GM12878 (cell line): ENCODE measurements around the gene STX8. TPM values are rescaled to one million over a fixed set of nuclear protein-coding genes. Genes with fewer than 3 reads are reported as not detected.

ENCODE experiments used
- ATAC-seq: fragments of 200-7000 bp; cut with Tn5 transposase; 3 replicates; pipeline ENCODE4 v1.9.1; 2020; ENCODE audit warnings: mild to moderate bottlenecking, moderate library complexity
- BruUV-seq: library from RNA; stranded (reverse); fragments of 400-500 nt; replicated peaks from 2 replicates; lab custom pipeline; 2021; lab: Mats Ljungman, UMichigan
- CTCF ChIA-PET: fragments of 300-600 bp; sonication (Branson Sonifier 250); formaldehyde crosslinking; extraction: SDS; loops from one replicate; lab custom pipeline; 2021; ENCODE audit warnings: inconsistent platforms; lab: Yijun Ruan, JAX
- POLR2A ChIA-PET: fragments of 350-600 bp; formaldehyde crosslinking; extraction: SDS; loops from one replicate; lab custom pipeline; 2021; ENCODE audit warnings: inconsistent platforms; lab: Charles Lee
- RAD21 ChIA-PET: fragments of 300-600 bp; sonication (Branson Sonifier 250); formaldehyde crosslinking; loops from one replicate; lab custom pipeline; 2023; ENCODE audit warnings: antibody characterized with exemption; ENCODE audit not compliant: unreplicated experiment; lab: Charles Lee
- SMC1A ChIA-PET: fragments of 300-600 bp; sonication (Branson Sonifier 250); formaldehyde crosslinking; loops from one replicate; lab custom pipeline; 2023; ENCODE audit not compliant: unreplicated experiment, uncharacterized antibody; lab: Charles Lee
- DNase-seq: peaks from one replicate; pipeline ENCODE4 v3.0.0-alpha.2; 2011; ENCODE audit warnings: low read depth, low spot score
- FAIRE-seq: peaks from 3 replicates; lab custom pipeline; 2011; peaks lifted over from hg19 to GRCh38; lab: Jason Lieb, UNC
- H2AFZ ChIP-seq: 2 replicates; pipeline ENCODE4 v1.6.0; 2011; ENCODE audit warnings: low read depth, low read length, control low read depth; ENCODE audit not compliant: control insufficient read depth
- H3K27ac ChIP-seq: 2 replicates; pipeline ENCODE4 v1.5.1; 2011; ENCODE audit warnings: control low read depth; ENCODE audit not compliant: control insufficient read depth, insufficient read depth
- H3K27me3 ChIP-seq, 2 experiments: replicated peaks in 1 of 2; 2 replicates each; pipeline versions ENCODE4 v1.6.0 to v1.6.1; 2011; ENCODE audit warnings: low read length in 1 of 2; ENCODE audit not compliant: control insufficient read depth in 2 of 2, insufficient read depth in 2 of 2
- H3K36me3 ChIP-seq, 2 experiments: 2 replicates each; pipeline ENCODE4 v1.5.1; 2011; ENCODE audit warnings: low read length in 1 of 2; ENCODE audit not compliant: control insufficient read depth in 2 of 2, insufficient read depth in 2 of 2
- H3K4me1 ChIP-seq: 2 replicates; pipeline ENCODE4 v1.6.1; 2011; ENCODE audit warnings: mild to moderate bottlenecking, low read length, moderate library complexity, mixed read lengths; ENCODE audit not compliant: control insufficient read depth, insufficient read depth
- H3K4me2 ChIP-seq: 2 replicates; pipeline ENCODE4 v1.6.0; 2011; ENCODE audit warnings: control low read depth; ENCODE audit not compliant: control insufficient read depth, insufficient read depth
- H3K4me3 ChIP-seq: fragments of 200-600 bp; sonication (generic); 2 replicates; pipeline ENCODE4 v1.5.1; 2016
- H3K79me2 ChIP-seq: 2 replicates; pipeline ENCODE4 v1.6.0; 2011; ENCODE audit warnings: low read length; ENCODE audit not compliant: control insufficient read depth, insufficient read depth
- H3K9ac ChIP-seq: 2 replicates; pipeline ENCODE4 v1.8.0; 2011; ENCODE audit warnings: low read length, control low read depth, mixed read lengths; ENCODE audit not compliant: control insufficient read depth, insufficient read depth
- H3K9me3 ChIP-seq: replicated peaks from 3 replicates; pipeline ENCODE4 v1.5.1; 2011; ENCODE audit warnings: mild to moderate bottlenecking, low read length; ENCODE audit not compliant: control insufficient read depth, insufficient read depth
- H4K20me1 ChIP-seq: 2 replicates; pipeline ENCODE4 v1.6.0; 2011; ENCODE audit not compliant: control insufficient read depth, insufficient read depth
- BCL3 ChIP-seq: IDR thresholded peaks from 2 replicates; pipeline ENCODE4 v1.6.1; 2011; ENCODE audit warnings: borderline replicate concordance, low read depth, mild to moderate bottlenecking, moderate library complexity, low read length; ENCODE audit not compliant: insufficient read depth, poor library complexity, severe bottlenecking
- CBX3 ChIP-seq: fragments of 200-600 bp; sonication (generic); IDR thresholded peaks from 2 replicates; pipeline ENCODE4 v1.6.1; 2016; ENCODE audit warnings: low read depth, borderline replicate concordance
- CHD4 ChIP-seq: fragments of 200-600 bp; sonication (generic); IDR thresholded peaks from 2 replicates; pipeline ENCODE4 v1.6.1; 2016; ENCODE audit warnings: mild to moderate bottlenecking
- FOXM1 ChIP-seq: IDR thresholded peaks from 2 replicates; pipeline ENCODE4 v1.6.1; 2012; ENCODE audit warnings: low read depth, mild to moderate bottlenecking, inconsistent platforms, low read length, moderate library complexity
- IKZF2 ChIP-seq, 2 experiments: fragments of 450-650 bp; IDR thresholded peaks; 2 replicates each; pipeline ENCODE4 v1.6.1; 2017; ENCODE audit warnings: mild to moderate bottlenecking in 2 of 2, moderate library complexity in 2 of 2
- MXI1 ChIP-seq: fragments of 150-350 bp; IDR thresholded peaks from 2 replicates; pipeline ENCODE4 v1.6.1; 2011; ENCODE audit warnings: low read depth, mild to moderate bottlenecking, inconsistent platforms, low read length, improper control_type of control experiment
- MYC ChIP-seq: IDR thresholded peaks from 2 replicates; pipeline ENCODE4 v1.6.1; 2011; ENCODE audit warnings: mild to moderate bottlenecking, low read length, moderate library complexity, inconsistent platforms; ENCODE audit not compliant: insufficient read depth, insufficient replicate concordance, insufficient read length, severe bottlenecking
- RB1 ChIP-seq: fragments of 450-650 bp; formaldehyde crosslinking; IDR thresholded peaks from 2 replicates; pipeline ENCODE4 v1.6.1; 2017; ENCODE audit warnings: mild to moderate bottlenecking, borderline replicate concordance
- SMARCA5 ChIP-seq: fragments of 450-650 bp; IDR thresholded peaks from 2 replicates; pipeline ENCODE4 v1.6.1; 2017; ENCODE audit warnings: mild to moderate bottlenecking
- SMC3 ChIP-seq: IDR thresholded peaks from 2 replicates; pipeline ENCODE4 v1.6.1; 2011; ENCODE audit warnings: low read length, improper control_type of control experiment, borderline replicate concordance
- TAF1 ChIP-seq: IDR thresholded peaks from 2 replicates; pipeline ENCODE4 v1.6.1; 2011; ENCODE audit warnings: mild to moderate bottlenecking, low read depth, low read length, borderline replicate concordance
- ZNF217 ChIP-seq: fragments of 450-650 bp; IDR thresholded peaks from 2 replicates; pipeline ENCODE4 v1.6.1; 2017; ENCODE audit warnings: antibody characterized with exemption, mild to moderate bottlenecking
- ZNF384 ChIP-seq: IDR thresholded peaks from 2 replicates; pipeline ENCODE4 v1.6.1; 2012; ENCODE audit warnings: low read depth, mild to moderate bottlenecking, low read length, improper control_type of control experiment, borderline replicate concordance
- WGBS: methylation state at CpG from one replicate; pipeline ENCODE4 v1.1.6; 2016; ENCODE audit warnings: low lambda C conversion rate; ENCODE audit not compliant: insufficient replicate concordance, insufficient coverage; ENCODE audit errors: missing lambda C conversion rate; 5-methylcytosine and 5-hydroxymethylcytosine counted together
- in situ Hi-C: fragments of 300-500 bp; cut with MboI; formaldehyde crosslinking; loops from 9 replicates; pipeline ENCODE4 v1.14.3; 2018; ENCODE audit warnings: mixed read lengths
- intact Hi-C: fragments of 100-400 bp; cut with micrococcal nuclease; formaldehyde crosslinking; loops from one replicate; pipeline ENCODE4 v1.14.2; 2022; ENCODE audit not compliant: unreplicated experiment
- polyA plus RNA-seq, 11 experiments: library from polyadenylated mRNA; depleted of rRNA in 4 of 11; unstranded in 6 of 11; stranded (reverse) in 5 of 11; fragments of >200 nt; fragmentation: Nextera tagmentation in 4 of 11; fragmentation: Illumina TruSeq in 1 of 11; extraction: Ambion mirVana in 4 of 11; extraction: Trizol in 1 of 11; gene quantifications; 1 replicate in 1 of 11; 2 replicates in 10 of 11; pipeline versions ENCODE4 v1.2.1 to v1.2.3, GENCODE V29; 2011 to 2016; ENCODE audit warnings: inconsistent platforms in 2 of 11, missing spikeins in 2 of 11, low read depth in 1 of 11
- total RNA-seq, 4 experiments: library from RNA; depleted of rRNA in 3 of 4; stranded (reverse); fragments of >200 nt in 3 of 4; fragmentation: Illumina TruSeq in 1 of 4; extraction: Trizol in 1 of 4; gene quantifications; 2 replicates each; pipeline versions ENCODE4 v1.2.1 to v1.2.3, GENCODE V29; 2013 to 2021
- TF ChIP-seq, protein P1 (sequence below): fragments of 450-650 bp; formaldehyde crosslinking; IDR thresholded peaks from 2 replicates; pipeline ENCODE4 v1.4.0; 2022; ENCODE audit warnings: mild to moderate bottlenecking, moderate library complexity
- TF ChIP-seq, protein P2 (sequence below): IDR thresholded peaks from 2 replicates; pipeline ENCODE4 v1.6.1; 2012; ENCODE audit warnings: low read length, inconsistent platforms

STX8 gene
- total and polyA plus RNA-seq, 10 of the 15 experiments (the other 5 are each of a cell fraction or from before 2014, with no cell fraction given) = 47.9 to 151 (median 72.9) TPM

DNA sequence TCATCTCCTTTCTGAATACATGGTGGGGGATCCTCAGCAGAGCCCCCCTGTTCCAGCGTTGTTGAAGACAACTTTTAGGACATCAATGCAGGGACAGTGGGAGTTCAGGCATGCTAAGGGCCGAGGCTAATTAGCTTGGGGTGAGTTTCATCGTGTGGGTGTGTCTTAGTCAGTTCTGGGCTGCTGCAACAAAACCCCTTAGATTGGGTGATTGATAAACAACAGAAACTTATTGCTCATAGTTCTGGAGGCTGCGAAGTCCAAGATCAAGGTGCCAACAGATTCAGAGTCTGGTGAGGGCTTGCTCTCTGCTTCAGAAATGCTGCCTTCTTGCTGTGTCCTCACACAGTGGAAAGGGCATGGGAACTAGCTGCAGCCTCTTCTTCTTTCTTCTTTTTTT, 340.3 kb downstream of the STX8 start (continued):
- TF ChIP-seq, protein P1, sequence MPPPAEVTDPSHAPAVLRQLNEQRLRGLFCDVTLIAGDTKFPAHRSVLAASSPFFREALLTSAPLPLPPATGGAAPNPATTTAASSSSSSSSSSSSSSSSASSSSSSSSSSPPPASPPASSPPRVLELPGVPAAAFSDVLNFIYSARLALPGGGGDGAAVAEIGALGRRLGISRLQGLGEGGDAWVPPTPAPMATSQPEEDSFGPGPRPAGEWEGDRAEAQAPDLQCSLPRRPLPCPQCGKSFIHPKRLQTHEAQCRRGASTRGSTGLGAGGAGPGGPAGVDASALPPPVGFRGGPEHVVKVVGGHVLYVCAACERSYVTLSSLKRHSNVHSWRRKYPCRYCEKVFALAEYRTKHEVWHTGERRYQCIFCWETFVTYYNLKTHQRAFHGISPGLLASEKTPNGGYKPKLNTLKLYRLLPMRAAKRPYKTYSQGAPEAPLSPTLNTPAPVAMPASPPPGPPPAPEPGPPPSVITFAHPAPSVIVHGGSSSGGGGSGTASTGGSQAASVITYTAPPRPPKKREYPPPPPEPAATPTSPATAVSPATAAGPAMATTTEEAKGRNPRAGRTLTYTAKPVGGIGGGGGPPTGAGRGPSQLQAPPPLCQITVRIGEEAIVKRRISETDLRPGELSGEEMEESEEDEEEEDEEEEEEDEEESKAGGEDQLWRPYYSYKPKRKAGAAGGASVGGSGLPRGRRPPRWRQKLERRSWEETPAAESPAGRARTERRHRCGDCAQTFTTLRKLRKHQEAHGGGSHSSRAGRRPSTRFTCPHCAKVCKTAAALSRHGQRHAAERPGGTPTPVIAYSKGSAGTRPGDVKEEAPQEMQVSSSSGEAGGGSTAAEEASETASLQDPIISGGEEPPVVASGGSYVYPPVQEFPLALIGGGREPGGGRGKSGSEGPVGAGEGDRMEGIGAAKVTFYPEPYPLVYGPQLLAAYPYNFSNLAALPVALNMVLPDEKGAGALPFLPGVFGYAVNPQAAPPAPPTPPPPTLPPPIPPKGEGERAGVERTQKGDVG (CRISPR knock-in tag) = no peak
- TF ChIP-seq ZNF384 = no peak

DNA sequence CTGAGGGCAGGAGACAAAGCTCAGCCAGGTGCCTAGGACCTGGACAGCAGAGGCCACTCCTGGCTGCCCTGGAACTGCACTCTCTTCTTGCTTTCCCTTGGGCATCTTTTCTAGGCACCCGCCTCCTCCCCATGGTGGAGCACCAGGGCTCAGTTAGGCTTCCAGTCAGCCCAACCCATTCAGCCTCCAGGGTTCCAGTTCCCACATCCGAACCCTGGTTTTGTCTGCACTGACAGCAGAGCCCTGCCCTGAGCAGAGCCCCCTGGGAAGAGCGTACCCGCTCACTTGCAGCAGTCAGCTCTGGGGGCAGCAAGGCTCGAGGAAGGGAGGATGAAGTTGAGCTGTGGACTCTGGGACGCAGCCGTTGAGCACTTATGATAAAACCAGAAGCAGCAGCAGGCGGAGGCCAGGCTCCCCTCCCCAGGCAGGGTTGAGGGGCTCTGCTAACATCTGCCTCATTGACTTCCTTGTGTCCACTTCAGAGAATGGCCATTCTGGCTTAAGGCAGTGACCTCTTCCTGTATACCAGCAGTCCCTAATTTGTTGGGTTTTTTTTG, 341.2 kb downstream of the STX8 start:
- ChIA-PET RAD21 (no interaction called here), CTCF (no interaction called here), POLR2A (no interaction called here), SMC1A (no interaction called here)
- DNase-seq = no peak
- Histone ChIP-seq H3K79me2 (no peaks in the 10 kb centered on the region), H2AFZ (no peak overlapping the region), H3K9ac (no peak overlapping the region), H3K9me3 (no peaks in the 10 kb centered on the region), H3K36me3 (no peaks in the 10 kb centered on the region), H3K4me3 (no peak overlapping the region), H3K4me1 (peaks cover 4% of the 10 kb centered on the region; the same call in 1 of the 2 replicates), H3K27ac (no peak overlapping the region), H4K20me1 (0 out of 2 replicates have a peak, but pooled peaks cover 2% of the 10 kb centered on the region), H3K27me3 (peaks cover 0 to 6% of the 10 kb centered on the region in 2 experiments; a peak in 1 of 4 replicates), H3K4me2 (no peak overlapping the region)
- FAIRE-seq = no peak
- TF ChIP-seq MYC = no peak
- TF ChIP-seq, protein P2, sequence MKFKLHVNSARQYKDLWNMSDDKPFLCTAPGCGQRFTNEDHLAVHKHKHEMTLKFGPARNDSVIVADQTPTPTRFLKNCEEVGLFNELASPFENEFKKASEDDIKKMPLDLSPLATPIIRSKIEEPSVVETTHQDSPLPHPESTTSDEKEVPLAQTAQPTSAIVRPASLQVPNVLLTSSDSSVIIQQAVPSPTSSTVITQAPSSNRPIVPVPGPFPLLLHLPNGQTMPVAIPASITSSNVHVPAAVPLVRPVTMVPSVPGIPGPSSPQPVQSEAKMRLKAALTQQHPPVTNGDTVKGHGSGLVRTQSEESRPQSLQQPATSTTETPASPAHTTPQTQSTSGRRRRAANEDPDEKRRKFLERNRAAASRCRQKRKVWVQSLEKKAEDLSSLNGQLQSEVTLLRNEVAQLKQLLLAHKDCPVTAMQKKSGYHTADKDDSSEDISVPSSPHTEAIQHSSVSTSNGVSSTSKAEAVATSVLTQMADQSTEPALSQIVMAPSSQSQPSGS = no peak
- TF ChIP-seq IKZF2 (IDR thresholded peaks at IDR 0.05) = no peak
- no peak for TF ChIP-seq RB1
- no peak for TF ChIP-seq SMC3
- TF ChIP-seq MXI1 = no peak
- no peak for TF ChIP-seq BCL3
- TF ChIP-seq TAF1 = no peak
- TF ChIP-seq FOXM1 = no peak
- TF ChIP-seq ZNF217 = no peak
- TF ChIP-seq CBX3 = no peak
- no peak for TF ChIP-seq SMARCA5
- TF ChIP-seq CHD4 = no peak
- no TSS peak for BruUV-seq
- 52% methylated on average over 8 of the region's 8 CpGs for WGBS
- in situ Hi-C loops (no loop called here), intact Hi-C loops (no loop called here)
- ATAC-seq = no peak
